Measurements from ENCODE around the gene FRMD1.

The FRMD1 gene

GRCh38 chr6:168025831-168026710 lies 52.9 kb downstream of the FRMD1 start:
- no peak for TF ChIP-seq TAF1 (IDR thresholded peaks at IDR 0.05; ENCODE audit: low read depth, low read length)
- 0 out of 2 replicates have a peak, but pooled peaks have one; percentile 2 for TF ChIP-seq SPI1 (IDR thresholded peaks at IDR 0.05; ENCODE audit: low read depth, low read length)
- DNase-seq (ENCODE audit: insufficient read length, low spot score) (no peak), FAIRE-seq (no peak)

GRCh38 chr6:168024951-168025510 lies 54.0 kb downstream of the FRMD1 start:
- DNase-seq (ENCODE audit: insufficient read length, low spot score), result no peak
- TF ChIP-seq PAX5 (IDR thresholded peaks at IDR 0.05; ENCODE audit: insufficient read depth, low read length, severe bottlenecking), result no peak
- no peak for TF ChIP-seq POLR2A (IDR thresholded peaks at IDR 0.05; ENCODE audit: low read depth, low read length)
- no peak for TF ChIP-seq POLR2AphosphoS5 (IDR thresholded peaks at IDR 0.05; ENCODE audit: low read depth, low read length)
- no peak for TF ChIP-seq SPI1 (IDR thresholded peaks at IDR 0.05; ENCODE audit: low read depth, low read length)
- TF ChIP-seq POU2F2 (IDR thresholded peaks at IDR 0.05; ENCODE audit: low read depth, low read length), result no peak
- no peak for TF ChIP-seq TAF1 (IDR thresholded peaks at IDR 0.05; ENCODE audit: low read depth, low read length)
- no peak for FAIRE-seq

- DNase-seq (ENCODE audit: insufficient read length, low spot score) (no peak), FAIRE-seq (no peak)
- no peak for TF ChIP-seq POLR2AphosphoS5 (IDR thresholded peaks at IDR 0.05; ENCODE audit: low read depth, low read length)
- TF ChIP-seq SPI1 (IDR thresholded peaks at IDR 0.05; ENCODE audit: low read depth, low read length), result no peak
- TF ChIP-seq POLR2A (IDR thresholded peaks at IDR 0.05; ENCODE audit: low read depth, low read length), result no peak
- no peak for TF ChIP-seq TAF1 (IDR thresholded peaks at IDR 0.05; ENCODE audit: low read depth, low read length)
- TF ChIP-seq POU2F2 (IDR thresholded peaks at IDR 0.05; ENCODE audit: low read depth, low read length), result no peak
- TF ChIP-seq PAX5 (IDR thresholded peaks at IDR 0.05; ENCODE audit: insufficient read depth, low read length, severe bottlenecking), result no peak
Observed at GRCh38 chr6:168022488-168023321, 56.3 kb downstream of the FRMD1 start.

GRCh38 chr6:168021581-168021980 lies 57.4 kb downstream of the FRMD1 start:
- TF ChIP-seq POLR2A (IDR thresholded peaks at IDR 0.05; ENCODE audit: low read depth, low read length), result no peak
- TF ChIP-seq POLR2AphosphoS5 (IDR thresholded peaks at IDR 0.05; ENCODE audit: low read depth, low read length), result no peak
- TF ChIP-seq PAX5 (IDR thresholded peaks at IDR 0.05; ENCODE audit: insufficient read depth, low read length, severe bottlenecking), result no peak
- TF ChIP-seq SPI1 (IDR thresholded peaks at IDR 0.05; ENCODE audit: low read depth, low read length), result no peak
- no peak for TF ChIP-seq TAF1 (IDR thresholded peaks at IDR 0.05; ENCODE audit: low read depth, low read length)
- no peak for TF ChIP-seq POU2F2 (IDR thresholded peaks at IDR 0.05; ENCODE audit: low read depth, low read length)
- FAIRE-seq (no peak), DNase-seq (ENCODE audit: insufficient read length, low spot score) (no peak)

- no peak for TF ChIP-seq TAF1 (IDR thresholded peaks at IDR 0.05; ENCODE audit: low read depth, low read length)
- no peak for TF ChIP-seq POLR2A (IDR thresholded peaks at IDR 0.05; ENCODE audit: low read depth, low read length)
- TF ChIP-seq SPI1 (IDR thresholded peaks at IDR 0.05; ENCODE audit: low read depth, low read length), result no peak
- TF ChIP-seq POLR2AphosphoS5 (IDR thresholded peaks at IDR 0.05; ENCODE audit: low read depth, low read length), result no peak
- TF ChIP-seq POU2F2 (IDR thresholded peaks at IDR 0.05; ENCODE audit: low read depth, low read length), result no peak
- TF ChIP-seq PAX5 (IDR thresholded peaks at IDR 0.05; ENCODE audit: insufficient read depth, low read length, severe bottlenecking), result no peak
- DNase-seq (ENCODE audit: insufficient read length, low spot score) (no peak), FAIRE-seq (no peak)
Observed at GRCh38 chr6:168020242-168020641, 58.8 kb downstream of the FRMD1 start.

- no peak for DNase-seq (ENCODE audit: insufficient read length, low spot score)
- FAIRE-seq, result no peak
- TF ChIP-seq SPI1 (IDR thresholded peaks at IDR 0.05; ENCODE audit: low read depth, low read length), result no peak
- no peak for TF ChIP-seq POU2F2 (IDR thresholded peaks at IDR 0.05; ENCODE audit: low read depth, low read length)
- TF ChIP-seq PAX5 (IDR thresholded peaks at IDR 0.05; ENCODE audit: insufficient read depth, low read length, severe bottlenecking), result no peak
- TF ChIP-seq TAF1 (IDR thresholded peaks at IDR 0.05; ENCODE audit: low read depth, low read length), result no peak
- no peak for TF ChIP-seq POLR2A (IDR thresholded peaks at IDR 0.05; ENCODE audit: low read depth, low read length)
- TF ChIP-seq POLR2AphosphoS5 (IDR thresholded peaks at IDR 0.05; ENCODE audit: low read depth, low read length), result no peak
Observed at GRCh38 chr6:168018664-168019063, 60.3 kb downstream of the FRMD1 start.

GRCh38 chr6:168017629-168018028 lies 61.4 kb downstream of the FRMD1 start:
- no peak for TF ChIP-seq TAF1 (IDR thresholded peaks at IDR 0.05; ENCODE audit: low read depth, low read length)
- TF ChIP-seq SPI1 (IDR thresholded peaks at IDR 0.05; ENCODE audit: low read depth, low read length), result no peak
- TF ChIP-seq POU2F2 (IDR thresholded peaks at IDR 0.05; ENCODE audit: low read depth, low read length), result no peak
- no peak for FAIRE-seq
- DNase-seq (ENCODE audit: insufficient read length, low spot score), result no peak

- TF ChIP-seq POLR2AphosphoS5 (IDR thresholded peaks at IDR 0.05; ENCODE audit: low read depth, low read length), result no peak
- TF ChIP-seq SPI1 (IDR thresholded peaks at IDR 0.05; ENCODE audit: low read depth, low read length), result no peak
- FAIRE-seq (no peak), DNase-seq (ENCODE audit: insufficient read length, low spot score) (no peak)
Observed at GRCh38 chr6:168016721-168017525, 62.1 kb downstream of the FRMD1 start.

GRCh38 chr6:168016176-168016620 lies 62.8 kb downstream of the FRMD1 start:
- FAIRE-seq, result no peak
- TF ChIP-seq POLR2A (IDR thresholded peaks at IDR 0.05; ENCODE audit: low read depth, low read length) (no peak), SPI1 (IDR thresholded peaks at IDR 0.05; ENCODE audit: low read depth, low read length) (no peak), POLR2AphosphoS5 (IDR thresholded peaks at IDR 0.05; ENCODE audit: low read depth, low read length) (no peak), PAX5 (IDR thresholded peaks at IDR 0.05; ENCODE audit: insufficient read depth, low read length, severe bottlenecking) (no peak), POU2F2 (IDR thresholded peaks at IDR 0.05; ENCODE audit: low read depth, low read length) (no peak), TAF1 (IDR thresholded peaks at IDR 0.05; ENCODE audit: low read depth, low read length) (no peak)
- DNase-seq (ENCODE audit: insufficient read length, low spot score), result no peak
